HG03342 (cell line): ENCODE data around the gene PRKCB.

ENCODE experiments used
- ATAC-seq: cut with Tn5 transposase; IDR thresholded peaks from one replicate; pipeline ENCODE4 v1.9.1; 2021; ENCODE audit warnings: mild to moderate bottlenecking, moderate library complexity; ENCODE audit not compliant: unreplicated experiment

Gene PRKCB

DNA sequence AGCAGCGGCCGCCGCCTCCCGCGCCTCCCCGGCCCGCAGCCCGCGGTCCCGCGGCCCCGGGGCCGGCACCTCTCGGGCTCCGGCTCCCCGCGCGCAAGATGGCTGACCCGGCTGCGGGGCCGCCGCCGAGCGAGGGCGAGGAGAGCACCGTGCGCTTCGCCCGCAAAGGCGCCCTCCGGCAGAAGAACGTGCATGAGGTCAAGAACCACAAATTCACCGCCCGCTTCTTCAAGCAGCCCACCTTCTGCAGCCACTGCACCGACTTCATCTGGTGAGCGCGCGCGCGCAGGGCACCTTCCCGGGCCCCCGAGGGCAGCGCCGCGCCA lies 258 bp downstream of the PRKCB start:
- peak; percentile 25 for ATAC-seq

DNA sequence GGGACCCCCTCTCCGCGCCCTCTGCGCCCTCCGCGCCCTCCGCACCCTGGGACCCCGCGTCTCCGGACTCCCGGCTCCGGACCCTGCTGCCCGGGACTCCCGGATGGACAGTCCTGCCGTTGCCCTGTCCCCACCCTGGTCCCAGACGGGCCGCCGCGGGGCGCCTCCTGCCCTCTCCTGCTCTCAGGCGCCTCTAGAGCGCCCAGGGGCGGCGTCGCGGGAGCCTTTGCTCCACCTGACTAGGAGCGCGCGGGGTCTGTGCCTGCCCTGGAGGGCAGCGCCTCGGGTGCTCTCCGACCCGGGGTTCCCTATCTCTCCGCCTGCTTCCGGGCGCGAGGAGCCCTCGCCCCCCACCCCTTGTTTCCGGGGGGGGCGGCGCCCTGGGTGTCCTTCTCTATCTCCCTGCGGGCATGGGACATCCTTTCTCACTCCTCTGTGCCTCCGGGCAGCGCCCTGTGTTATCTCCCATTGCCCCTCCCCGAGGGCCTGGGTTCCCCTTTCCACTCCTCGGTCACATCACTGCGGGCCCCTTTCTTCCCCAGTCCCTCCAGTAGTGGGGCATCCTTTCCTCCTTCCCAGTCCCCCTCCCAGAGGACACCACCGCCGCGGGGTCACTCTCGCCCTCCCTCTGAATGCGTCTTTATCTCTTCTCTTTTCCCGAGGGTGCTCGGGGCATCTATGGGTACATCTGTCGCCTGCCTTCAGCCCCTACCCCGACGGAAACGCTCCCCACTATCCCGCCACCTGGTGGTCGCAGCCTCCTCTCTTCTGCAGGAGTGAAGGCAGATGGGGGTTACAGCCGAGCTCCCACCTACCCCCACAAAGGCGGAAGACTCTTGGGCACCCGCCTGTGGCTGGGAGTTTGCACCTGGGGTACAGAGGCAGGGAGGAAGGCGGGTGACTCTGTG lies 875 bp downstream of the PRKCB start:
- ATAC-seq = peak; percentile 6

DNA sequence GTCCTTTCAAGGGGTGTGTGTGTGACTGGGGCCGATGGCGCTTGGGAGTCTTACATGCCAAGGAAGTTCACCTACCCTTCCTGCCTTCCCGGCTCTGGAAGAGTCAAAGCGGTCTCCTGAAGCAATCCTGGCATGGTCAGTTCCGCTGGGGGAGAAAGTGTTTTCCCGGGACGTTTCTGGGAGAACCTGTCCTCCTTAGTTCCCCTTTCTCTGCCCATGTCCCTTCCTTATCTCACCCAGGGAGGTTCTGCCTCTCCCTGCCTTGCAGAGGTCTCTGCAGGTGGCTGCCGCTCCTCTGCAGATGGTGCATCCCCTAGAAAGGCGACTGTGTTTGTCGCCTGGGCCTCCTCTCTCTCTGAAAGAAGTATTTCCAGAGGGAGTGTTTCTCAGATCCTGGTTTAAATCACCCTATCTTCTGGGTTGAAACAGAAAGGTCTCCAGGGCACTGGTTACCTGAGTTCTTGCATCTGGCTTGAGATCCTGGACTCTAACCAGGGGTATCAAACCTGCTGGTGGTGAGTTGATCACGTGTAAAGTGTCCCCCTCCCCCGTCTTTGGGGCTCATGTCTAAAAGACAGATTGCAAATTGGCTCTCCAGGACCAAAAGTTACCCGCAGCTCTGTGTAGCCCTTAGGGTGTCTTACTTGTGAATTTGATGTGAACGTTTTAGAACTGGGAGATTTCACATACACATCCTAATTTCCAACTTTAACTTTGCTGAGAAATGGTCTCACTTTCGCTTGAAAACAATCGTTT lies 1.9 kb downstream of the PRKCB start:
- ATAC-seq = no peak

DNA sequence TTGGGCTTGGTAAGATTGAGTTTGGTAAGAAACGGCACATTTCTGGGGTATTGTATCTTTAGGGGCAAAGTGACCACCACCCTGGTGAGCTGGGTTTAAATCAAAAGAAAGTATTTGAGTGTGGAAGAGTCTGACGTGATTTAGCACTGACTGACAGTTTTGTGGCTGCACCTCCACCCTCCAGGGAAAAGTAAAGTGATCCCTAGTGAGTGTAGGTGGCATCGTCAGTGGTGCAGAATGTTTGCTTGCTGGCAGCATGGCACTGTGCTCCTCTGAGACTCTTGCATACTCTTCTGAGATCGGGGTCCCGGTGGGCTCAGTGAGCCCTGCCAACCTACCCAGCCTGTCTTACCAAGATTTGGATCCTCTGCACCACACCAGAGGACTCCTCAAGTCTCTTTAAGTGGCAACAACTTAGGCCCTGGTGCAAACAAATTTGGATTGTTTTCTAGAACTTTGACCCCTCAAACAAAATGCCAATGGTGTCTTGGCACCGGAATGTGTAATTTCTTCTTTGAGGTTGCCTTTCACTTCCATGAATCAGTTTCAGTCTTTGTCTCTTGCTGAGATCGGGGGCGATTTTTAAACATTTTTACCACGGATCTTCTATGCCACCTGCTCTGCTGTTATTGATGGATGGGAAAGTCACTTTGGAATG lies 2.8 kb downstream of the PRKCB start:
- no peak for ATAC-seq

DNA sequence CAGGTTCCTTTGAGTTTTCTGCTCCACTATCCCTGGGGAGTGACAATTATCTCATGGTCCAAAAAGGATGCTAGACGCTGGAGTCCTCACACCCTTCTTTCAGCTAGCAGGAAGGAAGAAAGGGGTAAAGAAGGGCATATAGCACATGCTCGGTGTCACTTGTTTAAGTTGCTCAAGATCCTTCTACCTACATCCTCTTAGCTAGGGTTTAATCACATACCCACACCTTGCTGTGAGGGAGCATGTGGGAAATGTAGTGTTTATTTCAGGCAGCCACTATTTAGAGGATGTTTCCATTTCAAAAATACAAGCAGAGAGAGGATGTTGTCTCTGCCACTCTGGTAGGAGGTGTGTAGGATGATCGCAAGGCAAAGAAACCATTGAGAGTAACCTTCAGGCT lies 4.5 kb downstream of the PRKCB start:
- no peak for ATAC-seq

DNA sequence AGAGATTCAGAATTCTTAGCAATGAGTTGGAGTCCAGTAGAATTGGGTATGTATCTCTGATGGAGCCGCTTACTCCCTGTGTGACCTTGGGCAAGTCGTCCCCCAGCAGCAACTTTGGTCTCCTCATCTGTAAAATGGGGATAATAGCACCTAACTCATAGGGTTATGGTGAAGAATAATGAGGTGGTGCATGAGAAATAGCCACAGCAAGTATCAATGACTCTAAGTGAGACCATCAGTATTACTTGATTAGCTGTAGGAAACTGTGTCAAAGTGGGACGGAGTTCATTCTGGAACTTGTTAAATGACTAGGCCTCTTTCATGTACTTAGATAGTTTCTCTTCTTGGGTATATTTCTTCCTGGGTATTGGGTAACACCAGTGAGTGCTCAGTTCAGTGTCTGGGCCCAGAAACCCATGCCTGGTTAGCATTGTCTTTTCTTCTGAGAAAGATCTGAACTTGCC lies 6.4 kb downstream of the PRKCB start:
- ATAC-seq = peak; percentile 68

DNA sequence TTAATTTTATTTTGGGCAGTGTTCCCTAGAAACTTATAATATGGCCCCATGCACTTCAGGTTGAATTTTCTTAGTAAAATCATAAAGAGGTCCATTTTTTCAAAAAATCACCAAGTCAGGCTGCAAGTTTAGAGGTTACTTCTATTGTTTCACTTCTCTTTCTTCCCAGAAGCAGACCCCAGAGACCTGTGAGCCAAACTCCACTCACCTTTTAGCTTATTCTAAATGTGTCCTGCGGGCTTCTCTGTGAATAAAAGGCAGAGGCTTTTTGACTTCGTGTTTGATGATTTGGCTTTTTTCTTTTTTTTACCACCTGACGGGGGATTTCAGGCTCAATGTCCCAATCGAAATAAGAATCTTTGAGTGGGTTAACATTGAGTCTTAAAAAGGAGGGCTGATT lies 7.4 kb downstream of the PRKCB start:
- peak; percentile 35 for ATAC-seq

DNA sequence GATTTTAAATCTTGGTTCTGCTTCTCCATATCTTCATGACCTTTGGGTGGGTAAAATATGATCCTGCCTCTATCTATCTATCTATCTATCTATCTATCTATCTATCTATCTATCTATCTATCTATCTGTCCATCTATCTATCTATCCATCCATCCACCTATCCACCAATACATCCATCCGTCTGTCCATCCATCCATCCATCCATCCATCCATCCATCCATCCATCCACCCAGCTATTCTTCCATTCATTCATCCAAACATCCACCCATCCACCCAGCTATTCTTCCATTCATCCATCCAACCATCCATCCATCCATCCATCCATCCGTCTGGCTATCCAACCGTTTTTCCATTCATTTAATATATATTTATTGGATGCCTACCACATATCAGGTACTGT lies 11.5 kb downstream of the PRKCB start:
- no peak for ATAC-seq

DNA sequence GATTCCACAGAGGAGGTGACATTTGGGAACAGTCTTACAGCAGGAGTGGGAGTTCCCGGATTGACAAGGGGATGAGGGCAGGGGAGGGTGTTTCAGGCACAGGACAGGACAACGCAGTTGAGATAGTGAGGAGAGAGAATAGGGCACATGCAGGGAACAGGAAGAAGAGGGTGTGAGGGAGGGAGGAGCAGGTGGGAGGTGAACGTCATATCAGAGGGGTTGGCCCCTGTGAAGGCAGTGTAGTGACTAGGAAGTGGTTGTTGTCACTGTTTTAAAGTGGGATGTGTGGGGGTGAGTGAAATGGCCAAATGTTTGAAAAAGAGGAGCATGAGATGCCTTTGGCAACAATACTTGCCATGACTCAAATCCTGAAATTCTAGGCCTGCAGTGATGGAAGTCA lies 12.2 kb downstream of the PRKCB start:
- ATAC-seq = no peak

DNA sequence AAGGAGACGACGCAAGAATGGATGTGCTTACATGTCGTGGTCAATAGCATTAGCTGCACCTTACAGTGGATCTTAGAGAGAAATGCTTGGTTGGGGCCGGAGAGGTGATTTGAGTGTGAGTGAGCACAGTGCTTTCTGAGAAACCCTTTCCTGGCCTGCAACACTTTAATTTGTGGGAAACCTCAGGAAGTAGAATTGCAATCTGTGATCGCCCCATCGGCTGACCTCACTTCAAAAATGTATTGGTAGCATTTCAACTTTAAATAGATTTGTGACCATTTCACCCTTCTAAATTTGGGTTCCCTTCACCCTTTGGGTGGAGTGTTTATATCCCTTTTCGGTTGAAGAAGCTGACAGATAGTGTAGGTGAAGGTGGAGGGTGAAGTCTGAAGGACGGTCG lies 13.2 kb downstream of the PRKCB start:
- no peak for ATAC-seq

DNA sequence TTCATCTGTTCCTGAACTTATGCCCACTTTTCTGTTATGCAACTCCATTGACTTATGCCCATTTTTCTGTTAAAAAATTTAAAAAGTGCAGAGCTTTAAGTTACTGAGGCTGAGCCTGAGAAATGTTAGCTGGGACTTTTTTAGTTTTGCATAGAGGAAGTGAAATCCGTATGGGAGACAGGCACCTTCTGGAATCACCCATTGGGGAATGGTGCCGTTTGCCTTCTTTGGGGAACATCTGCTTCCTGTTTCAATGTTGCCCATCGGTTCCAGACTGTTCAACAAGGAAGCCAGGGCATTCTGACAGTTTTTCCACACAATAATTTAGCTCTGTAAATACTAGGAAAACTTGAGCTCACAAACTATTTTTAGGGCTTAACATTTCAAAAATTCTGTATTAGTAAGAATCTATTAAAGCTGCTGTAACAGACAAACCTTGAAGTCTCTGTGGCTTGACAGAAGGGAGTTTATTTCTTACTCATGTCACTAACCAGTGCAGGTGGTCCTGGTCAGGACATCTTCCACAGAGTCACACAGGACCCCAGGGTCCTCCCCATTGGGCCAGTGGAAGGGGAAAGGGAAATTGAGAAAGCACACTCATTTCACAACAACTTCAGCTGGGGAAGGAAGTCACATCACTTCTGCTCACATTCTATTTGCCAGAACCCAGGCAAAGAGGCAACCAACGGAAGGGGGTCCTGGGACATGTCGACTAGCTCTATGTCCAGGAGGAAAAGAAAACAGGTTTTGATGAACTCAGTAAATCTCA lies 17.2 kb downstream of the PRKCB start:
- ATAC-seq = no peak

DNA sequence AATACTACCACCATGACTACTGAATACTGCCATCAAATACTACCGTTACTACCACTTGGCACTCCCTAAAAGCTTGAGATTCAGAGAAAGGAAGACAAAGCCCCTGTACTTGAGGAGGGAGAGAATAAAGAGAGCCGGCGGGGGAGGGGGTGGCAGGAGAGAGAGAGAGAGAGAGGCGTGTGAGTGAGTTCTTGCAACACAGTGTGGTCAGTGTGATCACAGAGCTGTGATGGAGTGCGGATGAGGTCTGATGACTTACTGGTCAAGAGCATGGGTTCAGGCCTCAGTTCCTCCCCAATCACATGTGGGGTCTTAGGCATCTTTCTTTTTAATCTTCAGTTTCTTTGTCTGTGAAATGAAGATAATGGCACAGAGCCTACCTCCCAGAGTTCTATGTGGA lies 19.2 kb downstream of the PRKCB start:
- ATAC-seq = no peak

DNA sequence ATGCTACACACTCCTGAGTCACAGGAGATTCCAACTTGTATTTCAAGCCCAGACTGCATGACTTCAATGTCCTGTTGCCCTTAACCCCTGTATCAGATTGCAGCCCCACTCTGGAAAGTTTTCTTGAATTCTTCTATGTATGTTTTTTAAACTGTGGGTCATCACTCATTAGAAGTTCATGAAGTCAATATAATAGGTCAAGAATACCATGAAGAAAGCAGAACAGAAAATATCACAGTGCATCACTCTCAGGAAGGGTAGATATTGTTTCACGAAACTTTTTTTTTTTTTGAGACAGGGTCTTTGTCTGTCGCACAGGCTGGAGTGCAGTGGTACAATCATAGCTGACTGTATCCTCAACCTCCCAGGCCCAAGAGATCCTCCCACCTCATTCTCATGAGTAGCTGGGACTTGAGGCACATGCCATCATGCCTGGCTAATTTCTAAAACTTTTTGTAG lies 20.5 kb downstream of the PRKCB start:
- ATAC-seq = no peak

DNA sequence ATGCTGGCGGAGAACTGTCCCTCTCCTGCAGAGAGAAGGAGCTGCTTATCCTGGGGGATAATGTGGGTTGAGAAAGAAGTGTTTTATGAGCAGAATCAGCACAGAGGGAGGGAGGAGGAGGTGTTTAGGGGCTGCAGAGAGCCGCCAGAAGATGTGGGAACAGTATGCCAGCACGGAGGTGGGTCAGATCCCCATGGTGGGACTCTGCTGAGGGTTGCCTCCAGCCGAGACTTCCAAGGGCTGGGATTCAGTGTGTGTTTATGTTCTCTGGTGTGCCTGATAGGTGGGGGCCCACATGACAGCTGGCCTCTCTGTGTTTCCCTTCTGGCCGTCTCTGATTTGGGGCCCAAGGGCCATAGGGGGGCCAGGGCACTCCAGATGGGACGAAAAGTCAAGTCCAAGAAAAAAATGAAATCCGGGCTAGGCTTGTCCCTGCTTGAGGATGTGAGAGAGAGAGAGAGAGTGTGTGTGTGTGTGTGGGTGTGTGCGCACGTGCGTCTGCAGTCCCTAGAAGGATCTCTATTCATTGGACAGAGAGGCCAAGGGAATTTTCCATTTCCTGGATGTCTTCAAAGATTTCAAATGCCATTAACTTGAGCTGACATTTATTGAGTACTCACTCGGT lies 21.6 kb downstream of the PRKCB start:
- no peak for ATAC-seq

DNA sequence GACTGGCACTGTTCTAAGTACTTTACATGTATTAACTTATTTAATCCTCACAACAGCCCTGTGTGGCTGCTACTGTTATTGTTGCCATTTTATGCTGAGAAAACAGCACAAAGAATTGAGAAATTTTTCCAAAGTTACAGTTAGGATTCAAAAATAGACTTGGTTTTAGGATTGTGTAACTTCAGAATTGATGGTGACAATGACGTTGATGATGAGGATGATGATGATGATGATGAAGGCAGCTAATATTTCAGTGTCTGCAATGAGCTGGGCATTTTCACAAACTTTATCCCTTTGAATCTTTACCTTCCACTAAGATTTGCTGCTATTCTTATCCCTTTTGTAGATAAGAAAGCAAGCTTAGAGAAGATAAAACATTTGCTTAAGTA lies 22.1 kb downstream of the PRKCB start:
- ATAC-seq = no peak

DNA sequence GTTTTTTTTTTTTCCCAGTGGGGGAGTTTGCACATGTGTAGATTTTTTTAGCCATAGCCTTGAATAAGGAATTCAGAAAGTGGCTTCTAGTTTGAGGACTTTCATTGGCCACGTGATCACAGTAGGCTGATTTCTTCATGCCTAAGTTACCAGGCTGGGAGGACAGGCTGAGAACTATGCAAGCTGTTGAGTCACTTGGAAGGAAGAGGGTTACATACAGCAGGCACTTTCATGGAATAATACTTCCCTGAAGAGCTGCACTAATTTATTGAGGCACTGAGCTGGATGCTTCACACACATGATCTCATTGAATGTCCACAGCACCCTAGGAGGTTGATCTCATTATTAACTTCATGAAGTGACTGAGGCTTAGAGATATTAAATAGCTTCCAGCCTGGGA lies 22.8 kb downstream of the PRKCB start:
- ATAC-seq = no peak

DNA sequence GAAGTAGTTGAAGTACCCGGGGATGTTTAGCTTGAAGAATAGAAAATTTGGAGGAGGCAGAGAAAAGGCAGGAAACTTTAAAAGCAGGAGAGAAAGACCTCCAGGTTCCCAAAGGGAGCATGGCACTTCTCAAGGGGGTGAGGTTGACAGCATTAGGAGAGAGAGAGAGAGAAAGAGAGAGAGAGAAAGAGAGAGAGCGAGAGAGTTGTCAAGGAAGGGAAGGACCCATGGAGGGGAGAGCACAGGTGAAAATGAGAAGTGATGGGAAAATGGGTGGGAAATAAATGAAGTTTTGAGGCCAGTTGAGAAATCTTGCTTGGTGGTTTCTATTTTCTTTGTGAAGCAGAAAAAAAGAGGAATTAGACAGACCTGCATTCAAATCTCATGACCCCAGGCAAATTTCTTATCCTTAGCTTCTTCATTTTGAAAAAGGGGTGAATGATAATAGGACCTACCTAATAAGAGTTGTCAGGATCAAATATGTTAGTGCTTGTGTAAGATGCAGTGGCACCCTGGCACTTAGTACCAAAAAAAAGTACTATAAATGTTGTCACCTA lies 24.0 kb downstream of the PRKCB start:
- ATAC-seq = no peak

DNA sequence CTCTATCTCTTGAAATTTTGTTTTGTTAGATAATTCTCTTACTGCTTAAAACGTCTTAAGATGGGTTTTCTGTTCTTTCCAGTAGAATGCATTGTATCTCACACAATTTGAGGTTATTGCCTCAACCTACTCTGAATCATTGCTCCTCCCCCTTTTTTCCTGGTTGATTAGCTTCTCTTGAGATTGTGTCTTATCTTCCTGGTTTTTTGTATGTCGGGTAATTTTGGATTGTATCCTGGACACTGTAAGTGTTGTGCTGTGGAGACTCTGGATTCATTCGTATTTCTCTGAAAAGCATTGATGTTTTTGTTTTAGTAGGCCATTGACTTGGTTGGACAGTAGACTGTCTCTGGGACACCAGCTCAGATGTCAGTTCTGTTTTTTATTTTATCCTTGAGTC lies 26.1 kb downstream of the PRKCB start:
- ATAC-seq = no peak

DNA sequence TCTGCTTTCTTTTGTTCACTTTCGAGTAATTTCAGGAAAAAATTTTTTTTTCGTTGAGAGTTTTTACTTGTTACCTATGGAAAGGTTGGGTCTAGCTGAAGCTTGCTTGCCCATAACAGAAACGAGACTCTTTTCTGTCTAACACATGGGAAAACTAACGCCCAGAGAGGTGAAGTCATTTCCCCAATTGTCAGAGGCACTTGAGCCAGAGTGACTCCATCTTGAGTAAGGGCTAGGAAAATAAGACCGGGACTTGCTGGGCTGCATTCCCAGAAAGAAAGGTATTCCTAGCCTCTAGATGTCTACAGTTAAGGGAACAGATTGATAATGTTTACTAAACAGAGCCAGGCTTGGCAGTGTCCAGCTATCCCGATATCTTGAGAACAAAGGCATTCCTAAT lies 26.8 kb downstream of the PRKCB start:
- no peak for ATAC-seq
